Activated B cell treated with CpG ODN at 0.5 μM for 24 hours (primary cell): Measurements from ENCODE around the gene SLC6A12. TPM values are rescaled to one million over a fixed set of nuclear protein-coding genes. Genes with fewer than 3 reads are reported as not detected.

Experiments
- ATAC-seq: fragments of 200-7000 bp; cut with Tn5 transposase; one replicate; pipeline ENCODE4 v1.10.0; 2021; ENCODE audit warnings: low read depth, mild to moderate bottlenecking, moderate library complexity
- CTCF ChIA-PET: fragments of 350-600 bp; sonication (Branson Sonifier 250); formaldehyde crosslinking; loops from one replicate; lab custom pipeline; 2021; ENCODE audit warnings: antibody characterized with exemption; lab: Charles Lee
- POLR2A ChIA-PET: fragments of 350-600 bp; sonication (Branson Sonifier 250); formaldehyde crosslinking; loops from one replicate; lab custom pipeline; 2021; ENCODE audit warnings: antibody characterized with exemption; lab: Charles Lee
- DNase-seq: peaks from one replicate; pipeline ENCODE4 v3.0.0; 2022
- H3K27ac Mint-ChIP-seq: one replicate; pipeline ENCODE4 v1.8.0; 2020; ENCODE audit warnings: mixed read lengths
- H3K27me3 Mint-ChIP-seq: one replicate; pipeline ENCODE4 v1.8.0; 2021; ENCODE audit warnings: mixed read lengths
- H3K36me3 Mint-ChIP-seq: one replicate; pipeline ENCODE4 v1.8.0; 2021; ENCODE audit warnings: low read depth, mixed read lengths
- H3K4me1 Mint-ChIP-seq: one replicate; pipeline ENCODE4 v1.8.0; 2021; ENCODE audit warnings: mixed read lengths
- H3K4me3 Mint-ChIP-seq: one replicate; pipeline ENCODE4 v1.8.0; 2020; ENCODE audit warnings: mild to moderate bottlenecking, mixed read lengths
- H3K9me3 Mint-ChIP-seq: one replicate; pipeline ENCODE4 v1.8.0; 2020; ENCODE audit warnings: mixed read lengths
- intact Hi-C: fragments of 100-400 bp; cut with micrococcal nuclease; formaldehyde crosslinking; loops from one replicate; pipeline ENCODE4 v1.15.1; 2024
- total RNA-seq: library from RNA; stranded (reverse); gene quantifications from 2 replicates; pipeline ENCODE4 v1.2.3, GENCODE V29; 2022
- TF ChIP-seq, protein P1 (sequence below): fragments of 200-600 bp; IDR thresholded peaks from one replicate; pipeline ENCODE4 v1.8.0; 2022; ENCODE audit warnings: antibody characterized with exemption, mild to moderate bottlenecking

SLC6A12 gene
- total RNA-seq, 1 donor from 2014 or later: not detected

DNA sequence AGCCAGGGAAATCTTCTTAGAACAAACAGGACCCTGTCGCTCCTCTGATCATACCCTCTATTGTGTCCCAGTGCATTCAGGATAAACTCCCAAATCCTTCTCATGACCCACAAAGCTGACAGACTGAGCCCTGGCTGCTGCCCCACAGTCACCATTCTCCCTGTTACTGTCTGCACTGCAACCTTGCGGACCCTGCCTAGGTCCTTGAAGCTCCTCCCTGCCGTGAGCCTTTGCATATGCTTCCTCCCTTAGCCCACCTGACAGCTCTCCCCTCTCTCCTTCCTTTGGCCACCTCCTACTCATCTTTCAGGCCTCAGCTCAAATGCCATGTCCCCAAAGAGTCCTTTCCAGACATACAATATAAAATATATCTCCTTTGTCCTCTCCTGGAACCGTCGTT is 62.4 kb downstream of the SLC6A12 start:
- intact Hi-C loops: no loop called here
- H3K27ac Mint-ChIP-seq: no peak overlapping the region
- H3K4me1 Mint-ChIP-seq: no peaks in the 10 kb centered on the region
- DNase-seq (no peak), ATAC-seq (no peak)
- H3K9me3 Mint-ChIP-seq: no peaks in the 10 kb centered on the region
- TF ChIP-seq, protein P1, sequence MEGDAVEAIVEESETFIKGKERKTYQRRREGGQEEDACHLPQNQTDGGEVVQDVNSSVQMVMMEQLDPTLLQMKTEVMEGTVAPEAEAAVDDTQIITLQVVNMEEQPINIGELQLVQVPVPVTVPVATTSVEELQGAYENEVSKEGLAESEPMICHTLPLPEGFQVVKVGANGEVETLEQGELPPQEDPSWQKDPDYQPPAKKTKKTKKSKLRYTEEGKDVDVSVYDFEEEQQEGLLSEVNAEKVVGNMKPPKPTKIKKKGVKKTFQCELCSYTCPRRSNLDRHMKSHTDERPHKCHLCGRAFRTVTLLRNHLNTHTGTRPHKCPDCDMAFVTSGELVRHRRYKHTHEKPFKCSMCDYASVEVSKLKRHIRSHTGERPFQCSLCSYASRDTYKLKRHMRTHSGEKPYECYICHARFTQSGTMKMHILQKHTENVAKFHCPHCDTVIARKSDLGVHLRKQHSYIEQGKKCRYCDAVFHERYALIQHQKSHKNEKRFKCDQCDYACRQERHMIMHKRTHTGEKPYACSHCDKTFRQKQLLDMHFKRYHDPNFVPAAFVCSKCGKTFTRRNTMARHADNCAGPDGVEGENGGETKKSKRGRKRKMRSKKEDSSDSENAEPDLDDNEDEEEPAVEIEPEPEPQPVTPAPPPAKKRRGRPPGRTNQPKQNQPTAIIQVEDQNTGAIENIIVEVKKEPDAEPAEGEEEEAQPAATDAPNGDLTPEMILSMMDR: no peak
- no peak overlapping the region for H3K4me3 Mint-ChIP-seq
- peaks cover 11% of the 10 kb centered on the region for H3K27me3 Mint-ChIP-seq
- POLR2A ChIA-PET: no interaction called here
- no peaks in the 10 kb centered on the region for H3K36me3 Mint-ChIP-seq
- CTCF ChIA-PET: no interaction called here

DNA sequence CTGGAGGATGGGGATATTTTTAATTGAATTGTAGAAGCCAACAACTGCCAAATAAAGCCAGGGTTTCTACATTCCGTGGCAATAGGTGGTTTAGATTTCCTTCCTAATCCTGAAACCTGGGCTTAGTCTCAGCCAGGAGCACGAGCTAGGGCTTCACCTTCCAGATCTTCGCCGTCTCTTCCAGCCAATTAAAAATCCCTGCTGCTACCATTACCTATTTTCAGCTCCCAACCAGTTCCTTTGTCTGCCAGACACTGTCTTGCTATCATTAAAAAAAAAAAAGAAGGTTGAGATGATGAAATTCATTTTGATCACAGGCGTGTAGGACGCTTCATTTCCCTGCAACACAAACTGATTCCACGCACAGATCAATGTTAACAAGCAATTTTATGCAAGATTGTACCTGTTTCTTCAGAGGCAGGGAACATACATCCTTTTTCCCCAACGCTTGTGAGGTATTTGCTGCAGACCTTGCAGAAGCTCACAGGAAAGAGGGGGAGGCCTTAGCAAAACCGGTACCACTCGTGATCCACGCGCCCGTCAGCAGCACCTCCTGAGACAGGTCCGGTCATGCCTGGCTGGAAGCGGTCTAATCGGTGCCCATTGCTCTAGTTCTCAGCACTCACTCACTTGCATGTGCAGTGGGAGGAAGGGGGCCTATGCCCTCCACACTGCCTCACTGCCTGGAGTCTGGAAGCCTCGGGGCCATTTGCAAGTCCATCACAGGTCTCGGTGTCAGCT is 65.1 kb downstream of the SLC6A12 start:
- Mint-ChIP-seq H3K4me3 (no peak overlapping the region), H3K9me3 (no peaks in the 10 kb centered on the region), H3K27me3 (peaks cover 5% of the 10 kb centered on the region), H3K36me3 (no peaks in the 10 kb centered on the region), H3K4me1 (peaks cover 6% of the 10 kb centered on the region), H3K27ac (no peak overlapping the region)
- DNase-seq (no peak), ATAC-seq (no peak)
- intact Hi-C loops: no loop called here
- TF ChIP-seq, protein P1: no peak
- ChIA-PET POLR2A (no interaction called here), CTCF (interaction anchor here (0.8 kb wide), 1 partner anchor 8 kb away, joined by 3 read pairs; no protein-coding TSS in a partner anchor)

DNA sequence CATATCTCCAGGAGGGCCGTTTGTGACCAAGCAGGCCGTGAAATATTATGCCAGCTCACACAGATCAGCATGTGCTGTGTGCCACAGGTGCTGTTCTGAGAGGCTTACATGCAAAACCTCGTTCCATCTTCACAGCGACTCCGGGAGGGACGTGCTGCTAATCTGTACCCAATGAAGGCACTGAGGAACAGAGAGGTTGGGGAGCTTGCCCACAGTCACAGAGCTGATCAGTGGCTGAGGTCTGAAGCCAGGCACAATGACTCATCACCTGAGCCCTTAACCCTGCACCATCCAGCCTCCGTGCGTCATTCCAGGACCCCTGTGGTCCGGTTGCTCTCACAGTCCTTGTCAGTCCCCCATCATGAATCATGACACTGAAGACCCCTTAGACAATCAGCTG is 66.7 kb downstream of the SLC6A12 start:
- ChIA-PET POLR2A (no interaction called here), CTCF (no interaction called here)
- Mint-ChIP-seq H3K9me3 (no peaks in the 10 kb centered on the region), H3K27ac (no peak overlapping the region), H3K36me3 (no peaks in the 10 kb centered on the region), H3K4me3 (no peak overlapping the region), H3K4me1 (peaks cover 6% of the 10 kb centered on the region), H3K27me3 (peaks cover 9% of the 10 kb centered on the region)
- TF ChIP-seq, protein P1: no peak
- intact Hi-C loops: no loop called here
- DNase-seq (no peak), ATAC-seq (no peak)

DNA sequence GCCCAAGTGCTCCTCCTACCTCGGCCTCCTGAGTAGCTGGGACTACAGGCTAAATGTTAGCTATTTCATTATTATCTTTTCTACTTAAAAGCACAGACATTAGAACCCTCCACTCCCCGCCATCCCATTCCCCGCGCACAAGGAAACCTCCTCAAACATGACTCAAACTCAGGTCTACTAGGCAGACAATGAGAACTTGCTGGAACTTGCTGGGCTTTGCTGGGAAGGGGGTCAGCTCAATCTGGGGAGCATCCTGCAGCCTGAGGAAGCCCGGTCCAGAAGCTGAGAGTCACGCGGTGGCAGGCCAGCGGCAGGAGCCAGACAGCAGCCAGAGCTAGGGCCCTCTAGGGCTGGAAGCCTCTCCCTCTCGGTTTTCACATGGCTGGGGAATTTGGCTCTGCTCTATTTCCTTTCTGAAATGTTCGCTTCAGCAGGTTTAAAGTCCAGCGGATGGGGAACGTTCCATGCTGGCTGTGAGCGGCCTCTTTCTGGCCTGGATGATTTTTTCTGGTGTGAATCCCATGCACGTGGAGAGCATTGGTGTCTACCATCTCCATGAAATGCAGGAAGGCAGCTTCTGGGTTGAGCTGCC is 68.5 kb downstream of the SLC6A12 start:
- no peak for DNase-seq
- Mint-ChIP-seq H3K27me3 (peaks cover 16% of the 10 kb centered on the region), H3K4me3 (no peak overlapping the region), H3K4me1 (peaks cover 6% of the 10 kb centered on the region), H3K27ac (no peak overlapping the region), H3K36me3 (no peaks in the 10 kb centered on the region), H3K9me3 (no peaks in the 10 kb centered on the region)
- TF ChIP-seq, protein P1: no peak
- ATAC-seq: no peak
- ChIA-PET POLR2A (no interaction called here), CTCF (no interaction called here)
- intact Hi-C loops: no loop called here

DNA sequence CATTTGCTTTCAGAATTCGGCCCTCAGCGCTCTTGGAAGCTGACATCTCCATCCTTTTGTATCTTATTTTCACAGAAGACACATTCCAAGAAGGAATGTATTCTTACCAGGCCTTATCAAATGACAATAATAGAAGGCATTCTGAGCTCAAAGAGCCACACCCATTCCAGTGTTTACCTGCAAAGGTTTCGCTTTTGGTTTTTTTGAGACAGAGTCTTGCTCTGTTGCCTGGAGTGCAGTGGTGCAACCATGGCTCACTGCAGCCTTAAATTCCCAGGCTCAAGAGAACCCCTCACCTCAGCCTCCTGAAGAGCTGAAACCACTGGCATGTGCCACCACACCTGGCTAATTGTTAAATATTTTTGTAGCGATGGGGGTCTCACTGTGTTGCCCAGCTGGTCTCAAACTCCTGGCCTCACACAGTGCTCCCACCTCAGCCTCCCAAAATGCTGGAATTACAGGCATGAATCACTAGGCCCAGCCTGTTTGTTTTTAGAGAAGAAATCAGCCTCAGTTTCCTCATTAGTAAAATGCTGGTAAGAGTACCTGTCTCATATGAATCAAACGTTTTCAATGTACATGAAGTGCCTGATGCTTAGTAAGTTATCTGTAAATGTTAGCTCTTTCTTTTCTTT is 69.2 kb downstream of the SLC6A12 start:
- intact Hi-C loops: no loop called here
- Mint-ChIP-seq H3K27ac (no peak overlapping the region), H3K4me3 (no peak overlapping the region), H3K27me3 (peaks cover 16% of the 10 kb centered on the region), H3K4me1 (peaks cover 6% of the 10 kb centered on the region), H3K9me3 (peaks cover 2% of the 10 kb centered on the region), H3K36me3 (no peaks in the 10 kb centered on the region)
- ATAC-seq: no peak
- DNase-seq: no peak
- CTCF ChIA-PET: no interaction called here
- POLR2A ChIA-PET: no interaction called here
- TF ChIP-seq, protein P1: no peak
